ENCODE measurements around the gene HMOX1. TPM values are rescaled to one million over a fixed set of nuclear protein-coding genes. Genes with fewer than 3 reads are reported as not detected.
A peak's percentile ranks its signal among the peaks of the same experiment; 100 is the strongest.

The HMOX1 gene
- total RNA-seq, 1 experiment from 2014 or later, result 12.1 TPM

DNA sequence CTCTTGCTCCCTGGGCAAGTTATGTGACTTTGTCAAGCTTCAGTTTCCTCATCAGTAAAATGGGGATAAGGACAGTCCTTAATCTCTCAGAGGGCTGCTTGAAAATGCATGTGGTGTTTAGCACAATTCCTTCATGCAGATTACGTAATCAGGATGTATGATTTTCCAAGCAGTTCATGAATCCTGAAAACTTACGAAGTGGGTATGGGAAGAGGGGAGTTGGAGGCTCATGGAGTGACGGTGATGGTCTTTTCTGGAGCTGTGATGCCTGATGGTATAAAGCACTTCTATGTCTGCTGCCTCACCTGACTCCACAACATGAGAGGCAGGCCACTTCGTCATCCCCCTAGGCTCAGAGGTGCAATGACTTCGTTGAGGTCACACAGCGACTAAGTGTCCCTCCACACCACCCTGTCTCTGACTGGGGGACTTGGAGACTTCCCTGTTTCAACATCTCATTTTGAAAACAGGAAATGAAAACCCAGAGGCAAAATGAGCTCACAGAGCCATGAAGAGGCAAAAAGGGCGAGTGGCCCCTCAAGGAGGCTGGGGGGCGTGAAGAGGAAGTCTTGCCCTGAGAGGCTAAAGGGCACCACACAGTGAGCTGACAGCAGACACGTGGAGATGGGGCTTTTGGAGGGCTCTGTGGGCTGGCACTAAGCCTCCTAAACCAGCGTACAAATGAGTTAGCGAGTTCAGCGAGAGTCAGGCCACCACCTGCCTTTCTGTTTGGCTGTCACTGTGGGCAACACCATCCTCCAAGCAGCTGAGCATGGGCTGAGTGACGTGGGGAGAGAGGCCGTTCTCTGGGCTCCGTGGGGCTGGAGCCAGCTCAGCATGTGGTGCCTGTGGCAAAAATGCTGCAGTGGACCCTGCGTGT lies 29.1 kb downstream of the HMOX1 start:
- H3K9me3 Mint-ChIP-seq, result no peaks in the 10 kb centered on the region
- H3K4me1 Mint-ChIP-seq, result no peaks in the 10 kb centered on the region
- ChIA-PET POLR2A (interaction anchor here (1.0 to 3.3 kb wide), 2 partner anchors 11 to 16 kb away, joined by 3 to 12 read pairs; no protein-coding TSS in a partner anchor), CTCF (interaction anchor here (3.0 kb wide), 1 partner anchor 60 kb away, joined by 13 read pairs; no protein-coding TSS in a partner anchor)
- no peak for TF ChIP-seq IRF2 (CRISPR knock-in tag; IDR thresholded peaks at IDR 0.05; ENCODE audit: borderline replicate concordance, low read depth)
- no peak for TF ChIP-seq HMGA2 (CRISPR knock-in tag; IDR thresholded peaks at IDR 0.05)
- TF ChIP-seq, protein P1, sequence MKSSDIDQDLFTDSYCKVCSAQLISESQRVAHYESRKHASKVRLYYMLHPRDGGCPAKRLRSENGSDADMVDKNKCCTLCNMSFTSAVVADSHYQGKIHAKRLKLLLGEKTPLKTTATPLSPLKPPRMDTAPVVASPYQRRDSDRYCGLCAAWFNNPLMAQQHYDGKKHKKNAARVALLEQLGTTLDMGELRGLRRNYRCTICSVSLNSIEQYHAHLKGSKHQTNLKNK (CRISPR knock-in tag; IDR thresholded peaks at IDR 0.05), result no peak
- TF ChIP-seq, protein P2, sequence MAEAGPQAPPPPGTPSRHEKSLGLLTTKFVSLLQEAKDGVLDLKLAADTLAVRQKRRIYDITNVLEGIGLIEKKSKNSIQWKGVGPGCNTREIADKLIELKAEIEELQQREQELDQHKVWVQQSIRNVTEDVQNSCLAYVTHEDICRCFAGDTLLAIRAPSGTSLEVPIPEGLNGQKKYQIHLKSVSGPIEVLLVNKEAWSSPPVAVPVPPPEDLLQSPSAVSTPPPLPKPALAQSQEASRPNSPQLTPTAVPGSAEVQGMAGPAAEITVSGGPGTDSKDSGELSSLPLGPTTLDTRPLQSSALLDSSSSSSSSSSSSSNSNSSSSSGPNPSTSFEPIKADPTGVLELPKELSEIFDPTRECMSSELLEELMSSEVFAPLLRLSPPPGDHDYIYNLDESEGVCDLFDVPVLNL (CRISPR knock-in tag; IDR thresholded peaks at IDR 0.05; ENCODE audit: borderline replicate concordance, low read depth), result no peak
- no peak for TF ChIP-seq CBFB (CRISPR knock-in tag; IDR thresholded peaks at IDR 0.05; ENCODE audit: low read depth)
- no peak for TF ChIP-seq ZNF138 (CRISPR knock-in tag; conservative IDR thresholded peaks at IDR 0.05)
- no peak for TF ChIP-seq JUN (CRISPR knock-in tag; IDR thresholded peaks at IDR 0.05)
- TF ChIP-seq SP1 (CRISPR knock-in tag; conservative IDR thresholded peaks at IDR 0.05), result no peak
- no peak for TF ChIP-seq OVOL2 (CRISPR knock-in tag; IDR thresholded peaks at IDR 0.05; ENCODE audit: borderline replicate concordance)
- TF ChIP-seq, protein P3, sequence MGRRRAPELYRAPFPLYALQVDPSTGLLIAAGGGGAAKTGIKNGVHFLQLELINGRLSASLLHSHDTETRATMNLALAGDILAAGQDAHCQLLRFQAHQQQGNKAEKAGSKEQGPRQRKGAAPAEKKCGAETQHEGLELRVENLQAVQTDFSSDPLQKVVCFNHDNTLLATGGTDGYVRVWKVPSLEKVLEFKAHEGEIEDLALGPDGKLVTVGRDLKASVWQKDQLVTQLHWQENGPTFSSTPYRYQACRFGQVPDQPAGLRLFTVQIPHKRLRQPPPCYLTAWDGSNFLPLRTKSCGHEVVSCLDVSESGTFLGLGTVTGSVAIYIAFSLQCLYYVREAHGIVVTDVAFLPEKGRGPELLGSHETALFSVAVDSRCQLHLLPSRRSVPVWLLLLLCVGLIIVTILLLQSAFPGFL (CRISPR knock-in tag; IDR thresholded peaks at IDR 0.05; ENCODE audit: borderline replicate concordance), result no peak
- TF ChIP-seq ZNF396 (CRISPR knock-in tag; IDR thresholded peaks at IDR 0.05; ENCODE audit: borderline replicate concordance), result no peak
- no peak for TF ChIP-seq MYBL2 (CRISPR knock-in tag; IDR thresholded peaks at IDR 0.05)
- no peak for TF ChIP-seq ZNF671 (CRISPR knock-in tag; IDR thresholded peaks at IDR 0.05)
- TF ChIP-seq, protein P4, sequence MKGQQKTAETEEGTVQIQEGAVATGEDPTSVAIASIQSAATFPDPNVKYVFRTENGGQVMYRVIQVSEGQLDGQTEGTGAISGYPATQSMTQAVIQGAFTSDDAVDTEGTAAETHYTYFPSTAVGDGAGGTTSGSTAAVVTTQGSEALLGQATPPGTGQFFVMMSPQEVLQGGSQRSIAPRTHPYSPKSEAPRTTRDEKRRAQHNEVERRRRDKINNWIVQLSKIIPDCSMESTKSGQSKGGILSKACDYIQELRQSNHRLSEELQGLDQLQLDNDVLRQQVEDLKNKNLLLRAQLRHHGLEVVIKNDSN (CRISPR knock-in tag; IDR thresholded peaks at IDR 0.05), result no peak
- no peak for TF ChIP-seq CREB1 (CRISPR knock-in tag; IDR thresholded peaks at IDR 0.05)
- TF ChIP-seq, protein P5, sequence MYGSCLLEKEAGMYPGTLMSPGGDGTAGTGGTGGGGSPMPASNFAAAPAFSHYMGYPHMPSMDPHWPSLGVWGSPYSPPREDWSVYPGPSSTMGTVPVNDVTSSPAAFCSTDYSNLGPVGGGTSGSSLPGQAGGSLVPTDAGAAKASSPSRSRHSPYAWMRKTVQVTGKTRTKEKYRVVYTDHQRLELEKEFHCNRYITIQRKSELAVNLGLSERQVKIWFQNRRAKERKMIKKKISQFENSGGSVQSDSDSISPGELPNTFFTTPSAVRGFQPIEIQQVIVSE (CRISPR knock-in tag; IDR thresholded peaks at IDR 0.05; ENCODE audit: borderline replicate concordance), result no peak
- no peak for TF ChIP-seq FOXK1 (CRISPR knock-in tag; IDR thresholded peaks at IDR 0.05)
- TF ChIP-seq, protein P6, sequence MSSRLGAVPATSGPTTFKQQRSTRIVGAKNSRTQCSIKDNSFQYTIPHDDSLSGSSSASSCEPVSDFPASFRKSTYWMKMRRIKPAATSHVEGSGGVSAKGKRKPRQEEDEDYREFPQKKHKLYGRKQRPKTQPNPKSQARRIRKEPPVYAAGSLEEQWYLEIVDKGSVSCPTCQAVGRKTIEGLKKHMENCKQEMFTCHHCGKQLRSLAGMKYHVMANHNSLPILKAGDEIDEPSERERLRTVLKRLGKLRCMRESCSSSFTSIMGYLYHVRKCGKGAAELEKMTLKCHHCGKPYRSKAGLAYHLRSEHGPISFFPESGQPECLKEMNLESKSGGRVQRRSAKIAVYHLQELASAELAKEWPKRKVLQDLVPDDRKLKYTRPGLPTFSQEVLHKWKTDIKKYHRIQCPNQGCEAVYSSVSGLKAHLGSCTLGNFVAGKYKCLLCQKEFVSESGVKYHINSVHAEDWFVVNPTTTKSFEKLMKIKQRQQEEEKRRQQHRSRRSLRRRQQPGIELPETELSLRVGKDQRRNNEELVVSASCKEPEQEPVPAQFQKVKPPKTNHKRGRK (CRISPR knock-in tag; IDR thresholded peaks at IDR 0.05; ENCODE audit: borderline replicate concordance), result no peak
- TF ChIP-seq, protein P7, sequence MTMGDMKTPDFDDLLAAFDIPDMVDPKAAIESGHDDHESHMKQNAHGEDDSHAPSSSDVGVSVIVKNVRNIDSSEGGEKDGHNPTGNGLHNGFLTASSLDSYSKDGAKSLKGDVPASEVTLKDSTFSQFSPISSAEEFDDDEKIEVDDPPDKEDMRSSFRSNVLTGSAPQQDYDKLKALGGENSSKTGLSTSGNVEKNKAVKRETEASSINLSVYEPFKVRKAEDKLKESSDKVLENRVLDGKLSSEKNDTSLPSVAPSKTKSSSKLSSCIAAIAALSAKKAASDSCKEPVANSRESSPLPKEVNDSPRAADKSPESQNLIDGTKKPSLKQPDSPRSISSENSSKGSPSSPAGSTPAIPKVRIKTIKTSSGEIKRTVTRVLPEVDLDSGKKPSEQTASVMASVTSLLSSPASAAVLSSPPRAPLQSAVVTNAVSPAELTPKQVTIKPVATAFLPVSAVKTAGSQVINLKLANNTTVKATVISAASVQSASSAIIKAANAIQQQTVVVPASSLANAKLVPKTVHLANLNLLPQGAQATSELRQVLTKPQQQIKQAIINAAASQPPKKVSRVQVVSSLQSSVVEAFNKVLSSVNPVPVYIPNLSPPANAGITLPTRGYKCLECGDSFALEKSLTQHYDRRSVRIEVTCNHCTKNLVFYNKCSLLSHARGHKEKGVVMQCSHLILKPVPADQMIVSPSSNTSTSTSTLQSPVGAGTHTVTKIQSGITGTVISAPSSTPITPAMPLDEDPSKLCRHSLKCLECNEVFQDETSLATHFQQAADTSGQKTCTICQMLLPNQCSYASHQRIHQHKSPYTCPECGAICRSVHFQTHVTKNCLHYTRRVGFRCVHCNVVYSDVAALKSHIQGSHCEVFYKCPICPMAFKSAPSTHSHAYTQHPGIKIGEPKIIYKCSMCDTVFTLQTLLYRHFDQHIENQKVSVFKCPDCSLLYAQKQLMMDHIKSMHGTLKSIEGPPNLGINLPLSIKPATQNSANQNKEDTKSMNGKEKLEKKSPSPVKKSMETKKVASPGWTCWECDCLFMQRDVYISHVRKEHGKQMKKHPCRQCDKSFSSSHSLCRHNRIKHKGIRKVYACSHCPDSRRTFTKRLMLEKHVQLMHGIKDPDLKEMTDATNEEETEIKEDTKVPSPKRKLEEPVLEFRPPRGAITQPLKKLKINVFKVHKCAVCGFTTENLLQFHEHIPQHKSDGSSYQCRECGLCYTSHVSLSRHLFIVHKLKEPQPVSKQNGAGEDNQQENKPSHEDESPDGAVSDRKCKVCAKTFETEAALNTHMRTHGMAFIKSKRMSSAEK (CRISPR knock-in tag; IDR thresholded peaks at IDR 0.05; ENCODE audit: borderline replicate concordance), result no peak
- DNase-seq (ENCODE audit: low spot score) (no peak), ATAC-seq (no peak)
- no peak overlapping the region for H3K4me3 Mint-ChIP-seq
- H3K27me3 Mint-ChIP-seq (ENCODE audit: low read depth), result no peaks in the 10 kb centered on the region
- H3K36me3 Mint-ChIP-seq, result peaks cover 90% of the 10 kb centered on the region
- 0 out of 2 replicates have a peak overlapping the region, but pooled peaks have one; percentile 15 for H3K27ac Mint-ChIP-seq

All from WTC11 (cell line).